ENCODE results near the gene EPS15. TPM values are rescaled to one million over a fixed set of nuclear protein-coding genes. Genes with fewer than 3 reads are reported as not detected.

EPS15 gene
- total and polyA plus RNA-seq, 2 of the 8 experiments (the other 6 are each of a cell fraction or from before 2014, with no cell fraction given): 15.9 to 57.2 TPM

DNA sequence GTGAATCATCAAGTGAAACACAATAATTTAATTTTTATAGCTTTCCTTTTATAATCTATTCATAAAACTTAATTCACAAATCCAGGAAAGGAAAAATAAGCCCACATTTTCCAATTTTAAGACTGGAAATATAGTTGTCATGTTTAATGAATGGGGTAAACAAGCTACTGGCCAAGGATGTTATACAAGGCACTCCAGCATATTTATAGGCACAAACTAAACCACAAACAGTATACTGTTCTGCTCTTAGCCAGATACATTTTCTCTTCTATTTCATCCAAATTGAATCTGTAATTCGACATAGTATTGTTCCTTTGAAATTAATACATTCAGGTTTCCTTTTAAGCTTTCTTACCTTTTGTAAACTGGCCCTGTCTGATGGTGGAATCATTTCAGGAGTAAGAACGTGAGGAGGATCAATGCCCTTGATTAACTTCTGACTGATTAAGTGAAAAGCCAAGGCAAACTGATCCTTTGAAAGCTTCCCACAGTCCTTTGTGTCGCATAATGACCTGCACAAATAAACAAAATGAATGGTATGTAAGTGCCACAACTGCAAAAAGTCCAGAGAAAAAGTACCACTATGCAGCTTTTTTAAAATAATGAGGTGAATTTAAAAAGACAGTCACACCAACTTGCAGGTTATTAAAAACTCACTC is 74.4 kb downstream of the EPS15 start (continued):
- TF ChIP-seq, protein P1, sequence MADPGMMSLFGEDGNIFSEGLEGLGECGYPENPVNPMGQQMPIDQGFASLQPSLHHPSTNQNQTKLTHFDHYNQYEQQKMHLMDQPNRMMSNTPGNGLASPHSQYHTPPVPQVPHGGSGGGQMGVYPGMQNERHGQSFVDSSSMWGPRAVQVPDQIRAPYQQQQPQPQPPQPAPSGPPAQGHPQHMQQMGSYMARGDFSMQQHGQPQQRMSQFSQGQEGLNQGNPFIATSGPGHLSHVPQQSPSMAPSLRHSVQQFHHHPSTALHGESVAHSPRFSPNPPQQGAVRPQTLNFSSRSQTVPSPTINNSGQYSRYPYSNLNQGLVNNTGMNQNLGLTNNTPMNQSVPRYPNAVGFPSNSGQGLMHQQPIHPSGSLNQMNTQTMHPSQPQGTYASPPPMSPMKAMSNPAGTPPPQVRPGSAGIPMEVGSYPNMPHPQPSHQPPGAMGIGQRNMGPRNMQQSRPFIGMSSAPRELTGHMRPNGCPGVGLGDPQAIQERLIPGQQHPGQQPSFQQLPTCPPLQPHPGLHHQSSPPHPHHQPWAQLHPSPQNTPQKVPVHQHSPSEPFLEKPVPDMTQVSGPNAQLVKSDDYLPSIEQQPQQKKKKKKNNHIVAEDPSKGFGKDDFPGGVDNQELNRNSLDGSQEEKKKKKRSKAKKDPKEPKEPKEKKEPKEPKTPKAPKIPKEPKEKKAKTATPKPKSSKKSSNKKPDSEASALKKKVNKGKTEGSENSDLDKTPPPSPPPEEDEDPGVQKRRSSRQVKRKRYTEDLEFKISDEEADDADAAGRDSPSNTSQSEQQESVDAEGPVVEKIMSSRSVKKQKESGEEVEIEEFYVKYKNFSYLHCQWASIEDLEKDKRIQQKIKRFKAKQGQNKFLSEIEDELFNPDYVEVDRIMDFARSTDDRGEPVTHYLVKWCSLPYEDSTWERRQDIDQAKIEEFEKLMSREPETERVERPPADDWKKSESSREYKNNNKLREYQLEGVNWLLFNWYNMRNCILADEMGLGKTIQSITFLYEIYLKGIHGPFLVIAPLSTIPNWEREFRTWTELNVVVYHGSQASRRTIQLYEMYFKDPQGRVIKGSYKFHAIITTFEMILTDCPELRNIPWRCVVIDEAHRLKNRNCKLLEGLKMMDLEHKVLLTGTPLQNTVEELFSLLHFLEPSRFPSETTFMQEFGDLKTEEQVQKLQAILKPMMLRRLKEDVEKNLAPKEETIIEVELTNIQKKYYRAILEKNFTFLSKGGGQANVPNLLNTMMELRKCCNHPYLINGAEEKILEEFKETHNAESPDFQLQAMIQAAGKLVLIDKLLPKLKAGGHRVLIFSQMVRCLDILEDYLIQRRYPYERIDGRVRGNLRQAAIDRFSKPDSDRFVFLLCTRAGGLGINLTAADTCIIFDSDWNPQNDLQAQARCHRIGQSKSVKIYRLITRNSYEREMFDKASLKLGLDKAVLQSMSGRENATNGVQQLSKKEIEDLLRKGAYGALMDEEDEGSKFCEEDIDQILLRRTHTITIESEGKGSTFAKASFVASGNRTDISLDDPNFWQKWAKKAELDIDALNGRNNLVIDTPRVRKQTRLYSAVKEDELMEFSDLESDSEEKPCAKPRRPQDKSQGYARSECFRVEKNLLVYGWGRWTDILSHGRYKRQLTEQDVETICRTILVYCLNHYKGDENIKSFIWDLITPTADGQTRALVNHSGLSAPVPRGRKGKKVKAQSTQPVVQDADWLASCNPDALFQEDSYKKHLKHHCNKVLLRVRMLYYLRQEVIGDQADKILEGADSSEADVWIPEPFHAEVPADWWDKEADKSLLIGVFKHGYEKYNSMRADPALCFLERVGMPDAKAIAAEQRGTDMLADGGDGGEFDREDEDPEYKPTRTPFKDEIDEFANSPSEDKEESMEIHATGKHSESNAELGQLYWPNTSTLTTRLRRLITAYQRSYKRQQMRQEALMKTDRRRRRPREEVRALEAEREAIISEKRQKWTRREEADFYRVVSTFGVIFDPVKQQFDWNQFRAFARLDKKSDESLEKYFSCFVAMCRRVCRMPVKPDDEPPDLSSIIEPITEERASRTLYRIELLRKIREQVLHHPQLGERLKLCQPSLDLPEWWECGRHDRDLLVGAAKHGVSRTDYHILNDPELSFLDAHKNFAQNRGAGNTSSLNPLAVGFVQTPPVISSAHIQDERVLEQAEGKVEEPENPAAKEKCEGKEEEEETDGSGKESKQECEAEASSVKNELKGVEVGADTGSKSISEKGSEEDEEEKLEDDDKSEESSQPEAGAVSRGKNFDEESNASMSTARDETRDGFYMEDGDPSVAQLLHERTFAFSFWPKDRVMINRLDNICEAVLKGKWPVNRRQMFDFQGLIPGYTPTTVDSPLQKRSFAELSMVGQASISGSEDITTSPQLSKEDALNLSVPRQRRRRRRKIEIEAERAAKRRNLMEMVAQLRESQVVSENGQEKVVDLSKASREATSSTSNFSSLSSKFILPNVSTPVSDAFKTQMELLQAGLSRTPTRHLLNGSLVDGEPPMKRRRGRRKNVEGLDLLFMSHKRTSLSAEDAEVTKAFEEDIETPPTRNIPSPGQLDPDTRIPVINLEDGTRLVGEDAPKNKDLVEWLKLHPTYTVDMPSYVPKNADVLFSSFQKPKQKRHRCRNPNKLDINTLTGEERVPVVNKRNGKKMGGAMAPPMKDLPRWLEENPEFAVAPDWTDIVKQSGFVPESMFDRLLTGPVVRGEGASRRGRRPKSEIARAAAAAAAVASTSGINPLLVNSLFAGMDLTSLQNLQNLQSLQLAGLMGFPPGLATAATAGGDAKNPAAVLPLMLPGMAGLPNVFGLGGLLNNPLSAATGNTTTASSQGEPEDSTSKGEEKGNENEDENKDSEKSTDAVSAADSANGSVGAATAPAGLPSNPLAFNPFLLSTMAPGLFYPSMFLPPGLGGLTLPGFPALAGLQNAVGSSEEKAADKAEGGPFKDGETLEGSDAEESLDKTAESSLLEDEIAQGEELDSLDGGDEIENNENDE (IDR thresholded peaks at IDR 0.05; ENCODE audit: insufficient replicate concordance, low read length): no peak
- TF ChIP-seq TBP (IDR thresholded peaks at IDR 0.05; ENCODE audit: low read depth, low read length) (no peak), TEAD4 (IDR thresholded peaks at IDR 0.05; ENCODE audit: low read depth, low read length) (no peak)

All from H1 (cell line).